ENCODE results near the gene TMEM19.

DNA sequence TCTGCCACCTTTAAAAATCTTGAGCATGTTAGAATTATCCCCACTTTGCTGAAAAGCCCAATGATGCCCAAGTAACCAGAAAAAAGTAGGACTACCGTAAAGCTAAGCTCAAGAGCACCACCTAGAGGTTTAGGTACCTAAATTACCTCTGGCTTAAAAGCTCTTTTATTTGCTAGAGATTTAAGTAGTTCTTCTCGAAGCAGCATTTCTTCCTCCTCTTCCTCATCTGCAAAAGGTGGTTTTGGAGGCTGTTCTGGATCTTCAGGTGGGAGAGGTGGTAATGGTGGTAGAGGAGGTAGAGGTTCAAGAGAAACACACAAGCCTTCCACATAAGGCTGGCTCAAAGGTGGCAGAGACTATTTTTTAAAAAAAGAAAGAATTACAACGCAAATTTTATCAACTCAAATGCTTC is 49.2 kb upstream of the TMEM19 start:
- TF ChIP-seq, protein P1, sequence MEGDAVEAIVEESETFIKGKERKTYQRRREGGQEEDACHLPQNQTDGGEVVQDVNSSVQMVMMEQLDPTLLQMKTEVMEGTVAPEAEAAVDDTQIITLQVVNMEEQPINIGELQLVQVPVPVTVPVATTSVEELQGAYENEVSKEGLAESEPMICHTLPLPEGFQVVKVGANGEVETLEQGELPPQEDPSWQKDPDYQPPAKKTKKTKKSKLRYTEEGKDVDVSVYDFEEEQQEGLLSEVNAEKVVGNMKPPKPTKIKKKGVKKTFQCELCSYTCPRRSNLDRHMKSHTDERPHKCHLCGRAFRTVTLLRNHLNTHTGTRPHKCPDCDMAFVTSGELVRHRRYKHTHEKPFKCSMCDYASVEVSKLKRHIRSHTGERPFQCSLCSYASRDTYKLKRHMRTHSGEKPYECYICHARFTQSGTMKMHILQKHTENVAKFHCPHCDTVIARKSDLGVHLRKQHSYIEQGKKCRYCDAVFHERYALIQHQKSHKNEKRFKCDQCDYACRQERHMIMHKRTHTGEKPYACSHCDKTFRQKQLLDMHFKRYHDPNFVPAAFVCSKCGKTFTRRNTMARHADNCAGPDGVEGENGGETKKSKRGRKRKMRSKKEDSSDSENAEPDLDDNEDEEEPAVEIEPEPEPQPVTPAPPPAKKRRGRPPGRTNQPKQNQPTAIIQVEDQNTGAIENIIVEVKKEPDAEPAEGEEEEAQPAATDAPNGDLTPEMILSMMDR (IDR thresholded peaks at IDR 0.05), result peak; percentile 84
- TF ChIP-seq JUND (IDR thresholded peaks at IDR 0.05) (no peak), FOXJ3 (CRISPR knock-in tag; IDR thresholded peaks at IDR 0.05) (no peak), TEAD4 (IDR thresholded peaks at IDR 0.05; ENCODE audit: borderline replicate concordance, insufficient read depth) (no peak), MXI1 (IDR thresholded peaks at IDR 0.05; ENCODE audit: low read depth, low read length) (no peak), ELF1 (IDR thresholded peaks at IDR 0.05) (no peak), SMC3 (IDR thresholded peaks at IDR 0.05; ENCODE audit: low read depth, low read length) (peak; percentile 45; the same call in 1 of the 2 replicates), EZH2phosphoT487 (IDR thresholded peaks at IDR 0.05; ENCODE audit: borderline replicate concordance, low read depth) (no peak), GABPA (IDR thresholded peaks at IDR 0.05; ENCODE audit: low read depth) (no peak), YY1 (IDR thresholded peaks at IDR 0.05; ENCODE audit: low read depth) (no peak), GATA2 (CRISPR knock-in tag; IDR thresholded peaks at IDR 0.05) (no peak)
- TF ChIP-seq, protein P2, sequence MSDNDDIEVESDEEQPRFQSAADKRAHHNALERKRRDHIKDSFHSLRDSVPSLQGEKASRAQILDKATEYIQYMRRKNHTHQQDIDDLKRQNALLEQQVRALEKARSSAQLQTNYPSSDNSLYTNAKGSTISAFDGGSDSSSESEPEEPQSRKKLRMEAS (IDR thresholded peaks at IDR 0.05; ENCODE audit: low read depth), result no peak

Data from SK-N-SH (cell line).